ENCODE data around the gene RIPK3. TPM values are rescaled to one million over a fixed set of nuclear protein-coding genes. Genes with fewer than 3 reads are reported as not detected.

The RIPK3 gene
- total RNA-seq, 2 experiments from 2014 or later = 5.9 to 6.5 TPM

- CTCF ChIA-PET = interaction anchor here (0.8 to 28.2 kb wide), 14 partner anchors 9 to 127 kb away, joined by 3 to 873 read pairs (median 26); partner anchors contain the start of genes ADCY4, DHRS1, GMPR2 and KHNYN
- intact Hi-C loops (cut with micrococcal nuclease) = no loop called here
- Mint-ChIP-seq H3K9me3 (no peaks in the 10 kb centered on the region), H3K27ac (peak overlapping the region; percentile 51), H3K36me3 (ENCODE audit: low read depth) (peaks cover 39% of the 10 kb centered on the region), H3K4me1 (ENCODE audit: low read depth) (peaks cover 61% of the 10 kb centered on the region), H3K4me3 (peak overlapping the region; percentile 58), H3K27me3 (no peaks in the 10 kb centered on the region)
- POLR2A ChIA-PET = interaction anchor here (1.0 to 5.3 kb wide), 9 partner anchors 10 to 127 kb away, joined by 3 to 54 read pairs (median 6); partner anchors contain the start of genes CBLN3, DHRS1, GMPR2 and KHNYN
- DNase-seq (no peak), ATAC-seq (no peak)
- no peak for TF ChIP-seq CTCF (IDR thresholded peaks at IDR 0.05)
These were observed 29.5 kb downstream of the RIPK3 start for GRCh38 chr14:24310265-24310645.

GRCh38 chr14:24309538-24310264 lies 30.1 kb downstream of the RIPK3 start, which contains the start of gene LTB4R2:
LTB4R2 (plus strand) TSS chr14:24310140; CDS start chr14:24310665, 525 bp downstream.
- Mint-ChIP-seq H3K4me1 (ENCODE audit: low read depth) (peaks cover 55% of the 10 kb centered on the region), H3K4me3 (peak within 1 kb of the TSS; percentile 58), H3K27ac (peak within 1 kb of the TSS; percentile 51), H3K27me3 (no peaks in the 10 kb centered on the region), H3K9me3 (no peaks in the 10 kb centered on the region), H3K36me3 (ENCODE audit: low read depth) (peaks cover 44% of the 10 kb centered on the region)
- ChIA-PET CTCF (interaction anchor here (0.8 to 28.2 kb wide), 20 partner anchors 10 to 134 kb away, joined by 3 to 873 read pairs (median 22); partner anchors contain the start of genes ADCY4, CBLN3, DHRS1 and GMPR2), POLR2A (interaction anchor here (1.0 to 5.3 kb wide), 10 partner anchors 9 to 128 kb away, joined by 3 to 54 read pairs (median 5); partner anchors contain the start of genes CBLN3, DHRS1, GMPR2 and KHNYN)
- intact Hi-C loops (cut with micrococcal nuclease) = no loop called here
- ATAC-seq (no peak), DNase-seq (no peak)
- no peak for TF ChIP-seq CTCF (IDR thresholded peaks at IDR 0.05)

- ChIA-PET CTCF (interaction anchor here (0.8 to 28.2 kb wide), 50 partner anchors 8 to 250 kb away, joined by 3 to 873 read pairs (median 6); partner anchors contain the start of genes ADCY4, CBLN3, CHMP4A and DCAF11), POLR2A (interaction anchor here (0.5 to 5.3 kb wide), 13 partner anchors 8 to 157 kb away, joined by 3 to 54 read pairs (median 4); partner anchors contain the start of genes CHMP4A, DHRS1, GMPR2 and KHNYN)
- H3K9me3 Mint-ChIP-seq = no peaks in the 10 kb centered on the region
- intact Hi-C loops (cut with micrococcal nuclease) = no loop called here
- no peaks in the 10 kb centered on the region for H3K27me3 Mint-ChIP-seq
- no peak overlapping the region for H3K4me3 Mint-ChIP-seq
- H3K27ac Mint-ChIP-seq = no peak overlapping the region
- H3K4me1 Mint-ChIP-seq (ENCODE audit: low read depth) = peaks cover 44% of the 10 kb centered on the region
- DNase-seq (no peak), ATAC-seq (no peak)
- peaks cover 50% of the 10 kb centered on the region for H3K36me3 Mint-ChIP-seq (ENCODE audit: low read depth)
- peak; percentile 2 for TF ChIP-seq CTCF (IDR thresholded peaks at IDR 0.05)
These were observed 31.3 kb downstream of the RIPK3 start for GRCh38 chr14:24308342-24309124.

GRCh38 chr14:24307575-24308341 lies 32.0 kb downstream of the RIPK3 start, which contains the start of gene CIDEB:
CIDEB (minus strand) TSS chr14:24307977; CDS start chr14:24307858, 119 bp downstream.
- H3K4me1 Mint-ChIP-seq (ENCODE audit: low read depth) = peaks cover 36% of the 10 kb centered on the region
- TF ChIP-seq CTCF (IDR thresholded peaks at IDR 0.05) = peak; percentile 91
- no peak within 1 kb of the TSS for H3K4me3 Mint-ChIP-seq
- peak; percentile 69 for DNase-seq
- ChIA-PET CTCF (interaction anchor here (0.8 to 28.2 kb wide), 47 partner anchors 8 to 249 kb away, joined by 3 to 873 read pairs (median 6); partner anchors contain the start of genes ADCY4, CBLN3, CHMP4A and DCAF11), POLR2A (interaction anchor here (0.5 to 2.9 kb wide), 11 partner anchors 15 to 156 kb away, joined by 3 to 12 read pairs (median 4); partner anchors contain the start of genes CHMP4A, GMPR2, KHNYN and NEDD8)
- H3K27me3 Mint-ChIP-seq = no peaks in the 10 kb centered on the region
- H3K36me3 Mint-ChIP-seq (ENCODE audit: low read depth) = peaks cover 52% of the 10 kb centered on the region
- intact Hi-C loops (cut with micrococcal nuclease) = no loop called here
- H3K9me3 Mint-ChIP-seq = no peaks in the 10 kb centered on the region
- no peak within 1 kb of the TSS for H3K27ac Mint-ChIP-seq
- ATAC-seq = no peak
